Activated naive CD4-positive, alpha-beta T cell treated with anti-CD3 and anti-CD28 coated beads, Interleukin-2, amount 50 U/mL, for 24 hours (primary cell): ENCODE results near the gene ADAMTS3.

Source experiments
- H3K27ac Mint-ChIP-seq: one replicate; pipeline ENCODE4 v1.8.0; 2021; ENCODE audit warnings: mild to moderate bottlenecking, mixed read lengths
- H3K27me3 Mint-ChIP-seq: one replicate; pipeline ENCODE4 v1.8.0; 2021; ENCODE audit warnings: mixed read lengths
- H3K36me3 Mint-ChIP-seq: one replicate; pipeline ENCODE4 v1.8.0; 2021; ENCODE audit warnings: mixed read lengths
- H3K4me1 Mint-ChIP-seq: one replicate; pipeline ENCODE4 v1.8.0; 2021; ENCODE audit warnings: mixed read lengths
- H3K4me3 Mint-ChIP-seq: one replicate; pipeline ENCODE4 v1.8.0; 2021; ENCODE audit warnings: mild to moderate bottlenecking, mixed read lengths
- H3K9me3 Mint-ChIP-seq: one replicate; pipeline ENCODE4 v1.8.0; 2021; ENCODE audit warnings: mixed read lengths

Gene ADAMTS3

GRCh38 chr4:72323227-72323626 is 245.8 kb downstream of the ADAMTS3 start:
- Mint-ChIP-seq H3K27me3 (peaks cover 6% of the 10 kb centered on the region), H3K4me1 (peaks cover 5% of the 10 kb centered on the region)

GRCh38 chr4:72320223-72320948 is 248.6 kb downstream of the ADAMTS3 start:
- Mint-ChIP-seq H3K27ac (no peak overlapping the region), H3K4me3 (no peak overlapping the region), H3K4me1 (peaks cover 5% of the 10 kb centered on the region), H3K36me3 (no peaks in the 10 kb centered on the region), H3K9me3 (no peaks in the 10 kb centered on the region), H3K27me3 (peaks cover 6% of the 10 kb centered on the region)

More at GRCh38 chr4:72323227-72323626, 245.8 kb downstream of the ADAMTS3 start:
- Mint-ChIP-seq H3K36me3 (no peaks in the 10 kb centered on the region), H3K9me3 (no peaks in the 10 kb centered on the region), H3K27ac (no peak overlapping the region), H3K4me3 (no peak overlapping the region)

- Mint-ChIP-seq H3K27me3 (peaks cover 6% of the 10 kb centered on the region), H3K9me3 (no peaks in the 10 kb centered on the region), H3K4me3 (no peak overlapping the region), H3K27ac (no peak overlapping the region), H3K4me1 (peaks cover 5% of the 10 kb centered on the region), H3K36me3 (no peaks in the 10 kb centered on the region)
Observed at GRCh38 chr4:72319601-72320021, 249.4 kb downstream of the ADAMTS3 start.

- no peak overlapping the region for H3K4me3 Mint-ChIP-seq
- no peaks in the 10 kb centered on the region for H3K36me3 Mint-ChIP-seq
- peaks cover 4% of the 10 kb centered on the region for H3K27me3 Mint-ChIP-seq
- H3K27ac Mint-ChIP-seq, result no peak overlapping the region
- peaks cover 5% of the 10 kb centered on the region for H3K4me1 Mint-ChIP-seq
- no peaks in the 10 kb centered on the region for H3K9me3 Mint-ChIP-seq
Observed at GRCh38 chr4:72318421-72319170, 250.4 kb downstream of the ADAMTS3 start.

- peaks cover 5% of the 10 kb centered on the region for H3K4me1 Mint-ChIP-seq
Observed at GRCh38 chr4:72314869-72315268, 254.2 kb downstream of the ADAMTS3 start.

GRCh38 chr4:72313121-72313520 is 255.9 kb downstream of the ADAMTS3 start:
- Mint-ChIP-seq H3K4me1 (no peaks in the 10 kb centered on the region), H3K27me3 (peaks cover 1% of the 10 kb centered on the region), H3K4me3 (no peak overlapping the region), H3K27ac (no peak overlapping the region), H3K36me3 (no peaks in the 10 kb centered on the region), H3K9me3 (no peaks in the 10 kb centered on the region)

More at GRCh38 chr4:72314869-72315268, 254.2 kb downstream of the ADAMTS3 start:
- H3K27me3 Mint-ChIP-seq, result no peaks in the 10 kb centered on the region
- H3K27ac Mint-ChIP-seq, result no peak overlapping the region
- H3K36me3 Mint-ChIP-seq, result no peaks in the 10 kb centered on the region
- no peaks in the 10 kb centered on the region for H3K9me3 Mint-ChIP-seq
- no peak overlapping the region for H3K4me3 Mint-ChIP-seq

- no peak overlapping the region for H3K4me3 Mint-ChIP-seq
Observed at GRCh38 chr4:72312032-72312650, 256.9 kb downstream of the ADAMTS3 start.

GRCh38 chr4:72311291-72311690 is 257.7 kb downstream of the ADAMTS3 start:
- H3K27ac Mint-ChIP-seq, result no peak overlapping the region
- H3K9me3 Mint-ChIP-seq, result no peaks in the 10 kb centered on the region
- no peaks in the 10 kb centered on the region for H3K4me1 Mint-ChIP-seq
- peaks cover 1% of the 10 kb centered on the region for H3K27me3 Mint-ChIP-seq
- H3K36me3 Mint-ChIP-seq, result no peaks in the 10 kb centered on the region
- no peak overlapping the region for H3K4me3 Mint-ChIP-seq

More at GRCh38 chr4:72312032-72312650, 256.9 kb downstream of the ADAMTS3 start:
- Mint-ChIP-seq H3K27me3 (peaks cover 1% of the 10 kb centered on the region), H3K4me1 (no peaks in the 10 kb centered on the region), H3K36me3 (no peaks in the 10 kb centered on the region), H3K27ac (no peak overlapping the region), H3K9me3 (no peaks in the 10 kb centered on the region)

GRCh38 chr4:72305620-72306019 is 263.4 kb downstream of the ADAMTS3 start:
- Mint-ChIP-seq H3K9me3 (no peaks in the 10 kb centered on the region), H3K36me3 (no peaks in the 10 kb centered on the region), H3K27me3 (peaks cover 3% of the 10 kb centered on the region), H3K4me1 (no peaks in the 10 kb centered on the region), H3K4me3 (no peak overlapping the region), H3K27ac (no peak overlapping the region)

GRCh38 chr4:72305080-72305479 is 263.9 kb downstream of the ADAMTS3 start:
- peaks cover 3% of the 10 kb centered on the region for H3K27me3 Mint-ChIP-seq
- H3K4me1 Mint-ChIP-seq, result no peaks in the 10 kb centered on the region
- H3K4me3 Mint-ChIP-seq, result no peak overlapping the region
- H3K36me3 Mint-ChIP-seq, result no peaks in the 10 kb centered on the region
- no peaks in the 10 kb centered on the region for H3K9me3 Mint-ChIP-seq
- H3K27ac Mint-ChIP-seq, result no peak overlapping the region

GRCh38 chr4:72302981-72303704 is 265.9 kb downstream of the ADAMTS3 start:
- peaks cover 2% of the 10 kb centered on the region for H3K27me3 Mint-ChIP-seq
- H3K4me3 Mint-ChIP-seq, result no peak overlapping the region
- no peaks in the 10 kb centered on the region for H3K4me1 Mint-ChIP-seq
- H3K36me3 Mint-ChIP-seq, result no peaks in the 10 kb centered on the region
- H3K9me3 Mint-ChIP-seq, result no peaks in the 10 kb centered on the region
- no peak overlapping the region for H3K27ac Mint-ChIP-seq

- H3K27me3 Mint-ChIP-seq, result peaks cover 2% of the 10 kb centered on the region
- H3K27ac Mint-ChIP-seq, result no peak overlapping the region
- H3K4me3 Mint-ChIP-seq, result no peak overlapping the region
- H3K9me3 Mint-ChIP-seq, result no peaks in the 10 kb centered on the region
- no peaks in the 10 kb centered on the region for H3K36me3 Mint-ChIP-seq
- H3K4me1 Mint-ChIP-seq, result no peaks in the 10 kb centered on the region
Observed at GRCh38 chr4:72301759-72302158, 267.3 kb downstream of the ADAMTS3 start.

GRCh38 chr4:72300126-72300525 is 268.9 kb downstream of the ADAMTS3 start:
- Mint-ChIP-seq H3K4me3 (no peak overlapping the region), H3K4me1 (no peaks in the 10 kb centered on the region), H3K27me3 (no peaks in the 10 kb centered on the region), H3K9me3 (no peaks in the 10 kb centered on the region), H3K27ac (no peak overlapping the region), H3K36me3 (no peaks in the 10 kb centered on the region)

GRCh38 chr4:72295966-72296557 is 273.0 kb downstream of the ADAMTS3 start:
- H3K4me1 Mint-ChIP-seq, result no peaks in the 10 kb centered on the region
- H3K4me3 Mint-ChIP-seq, result no peak overlapping the region
- H3K27ac Mint-ChIP-seq, result no peak overlapping the region
- peaks cover 3% of the 10 kb centered on the region for H3K27me3 Mint-ChIP-seq
- no peaks in the 10 kb centered on the region for H3K9me3 Mint-ChIP-seq
- H3K36me3 Mint-ChIP-seq, result no peaks in the 10 kb centered on the region

- no peak overlapping the region for H3K27ac Mint-ChIP-seq
- no peaks in the 10 kb centered on the region for H3K4me1 Mint-ChIP-seq
- H3K27me3 Mint-ChIP-seq, result peaks cover 3% of the 10 kb centered on the region
- H3K36me3 Mint-ChIP-seq, result no peaks in the 10 kb centered on the region
- no peaks in the 10 kb centered on the region for H3K9me3 Mint-ChIP-seq
- H3K4me3 Mint-ChIP-seq, result no peak overlapping the region
Observed at GRCh38 chr4:72290737-72291136, 278.3 kb downstream of the ADAMTS3 start.
